RPMI8226 (cell line): ENCODE results near the gene C1QTNF5.

ENCODE experiments used
- DNase-seq: peaks from one replicate; pipeline ENCODE4 v3.0.0-alpha.2; 2015

The C1QTNF5 gene

DNA sequence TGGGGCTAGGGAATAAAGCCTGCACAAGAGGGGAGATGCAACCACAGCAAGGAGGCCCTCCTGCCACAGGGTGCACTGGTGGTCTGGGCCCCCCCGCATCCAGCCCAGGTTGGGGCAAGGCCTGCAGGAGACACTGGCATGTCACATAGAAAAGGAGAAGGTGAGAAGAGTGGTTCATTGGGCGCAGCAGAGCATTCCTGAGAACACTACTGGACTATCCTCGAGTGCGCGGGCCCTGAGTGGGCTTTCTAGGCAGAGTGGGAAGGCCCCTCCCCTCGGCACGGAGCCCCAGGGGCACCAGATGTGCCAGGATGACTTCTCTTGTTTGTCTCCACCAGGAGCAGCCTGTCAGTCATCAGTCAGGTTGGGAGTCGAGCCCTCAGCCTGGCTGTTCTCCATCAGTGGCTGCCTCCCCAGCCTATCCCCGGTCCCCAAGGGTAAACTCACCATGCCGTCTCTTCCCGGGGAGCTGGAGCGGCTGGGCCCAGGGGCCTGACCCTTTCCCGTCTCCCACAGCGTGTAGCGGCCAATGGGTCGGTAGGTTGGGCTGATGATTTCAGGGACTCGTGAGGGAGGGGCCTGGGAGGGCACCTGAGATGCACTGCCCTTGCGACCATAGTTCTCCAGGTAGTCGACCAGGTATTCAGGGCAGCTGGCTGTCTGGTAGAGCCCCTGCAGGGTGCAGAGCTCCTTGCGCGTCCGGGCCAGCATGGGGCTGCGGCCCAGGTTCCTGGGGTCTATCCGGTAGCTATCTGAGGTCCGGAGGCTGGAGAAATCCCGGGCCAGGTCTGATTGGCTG is 31.8 kb upstream of the C1QTNF5 start:
- no peak for DNase-seq

DNA sequence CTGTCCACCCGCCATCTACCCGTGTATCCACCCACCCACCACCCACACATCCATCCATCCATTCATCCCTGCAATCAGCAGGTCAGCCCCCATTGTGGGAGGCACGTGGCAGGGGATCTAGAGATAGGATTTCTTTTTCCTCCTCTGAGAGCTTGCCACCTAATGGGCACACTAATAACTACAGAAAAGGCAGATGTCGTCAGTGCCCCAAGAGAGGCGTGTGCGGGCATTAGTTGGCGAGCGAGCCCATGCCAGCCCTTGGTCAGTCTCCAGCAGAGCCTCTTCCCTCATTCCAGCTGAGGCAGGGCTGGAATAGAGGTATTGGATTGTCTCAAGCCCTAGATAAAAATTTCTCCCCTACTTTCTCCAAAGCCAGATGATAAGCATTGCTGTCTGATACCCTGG is 31.1 kb upstream of the C1QTNF5 start:
- peak; percentile 34 for DNase-seq

DNA sequence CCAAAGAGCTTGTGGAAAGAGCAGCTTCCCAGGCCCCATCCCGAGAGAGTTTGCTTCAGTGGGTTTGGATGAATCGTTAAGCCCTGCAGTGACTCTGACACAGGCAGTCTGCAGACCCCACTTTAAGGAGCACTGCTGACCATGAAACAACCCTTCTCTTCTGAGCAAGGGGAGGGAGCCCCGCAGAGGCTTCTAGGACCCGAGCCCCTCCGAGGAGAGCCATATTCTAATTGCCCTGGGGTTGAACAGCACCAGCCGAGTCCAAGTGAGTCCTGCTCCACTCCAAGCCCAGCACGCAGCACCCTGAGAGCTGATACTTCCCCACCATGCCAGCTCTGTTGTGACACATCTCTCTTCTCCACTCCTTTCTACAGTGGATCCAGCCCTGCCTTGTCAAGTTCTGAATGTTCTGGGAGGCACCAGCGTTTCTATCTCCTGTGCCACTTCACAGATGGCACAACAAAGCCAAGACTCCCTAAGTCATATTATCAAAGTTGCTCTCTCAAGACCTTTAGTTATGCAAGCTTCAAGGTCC is 30.5 kb upstream of the C1QTNF5 start:
- DNase-seq = no peak

DNA sequence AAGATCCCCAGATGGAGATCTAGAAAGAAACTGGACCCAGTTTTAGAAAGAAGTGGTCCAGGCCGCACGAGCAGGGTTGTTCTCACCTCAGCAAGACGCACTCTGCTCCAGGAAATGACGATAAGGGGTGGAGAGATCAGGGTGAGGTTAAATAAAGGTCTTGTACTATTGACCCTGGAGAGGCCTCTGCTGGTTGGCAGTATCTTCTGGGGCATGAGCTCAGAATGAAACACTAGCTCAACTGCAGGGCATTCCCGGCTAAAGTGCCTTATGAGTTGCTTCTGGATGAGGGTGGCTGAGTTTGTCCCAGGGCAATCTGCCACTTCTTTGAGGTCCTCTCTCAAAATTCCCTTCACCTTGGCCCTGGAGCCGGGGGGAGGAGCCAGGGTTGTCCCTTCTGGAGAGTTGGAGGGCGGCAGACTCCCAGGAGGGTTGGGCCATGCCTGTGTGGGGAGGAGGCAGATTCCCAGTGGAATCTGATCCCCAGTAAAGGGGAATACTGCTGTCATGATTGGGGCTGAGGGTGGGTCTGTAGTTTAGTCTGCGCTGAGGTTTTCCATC is 29.9 kb upstream of the C1QTNF5 start:
- peak; percentile 43 for DNase-seq

DNA sequence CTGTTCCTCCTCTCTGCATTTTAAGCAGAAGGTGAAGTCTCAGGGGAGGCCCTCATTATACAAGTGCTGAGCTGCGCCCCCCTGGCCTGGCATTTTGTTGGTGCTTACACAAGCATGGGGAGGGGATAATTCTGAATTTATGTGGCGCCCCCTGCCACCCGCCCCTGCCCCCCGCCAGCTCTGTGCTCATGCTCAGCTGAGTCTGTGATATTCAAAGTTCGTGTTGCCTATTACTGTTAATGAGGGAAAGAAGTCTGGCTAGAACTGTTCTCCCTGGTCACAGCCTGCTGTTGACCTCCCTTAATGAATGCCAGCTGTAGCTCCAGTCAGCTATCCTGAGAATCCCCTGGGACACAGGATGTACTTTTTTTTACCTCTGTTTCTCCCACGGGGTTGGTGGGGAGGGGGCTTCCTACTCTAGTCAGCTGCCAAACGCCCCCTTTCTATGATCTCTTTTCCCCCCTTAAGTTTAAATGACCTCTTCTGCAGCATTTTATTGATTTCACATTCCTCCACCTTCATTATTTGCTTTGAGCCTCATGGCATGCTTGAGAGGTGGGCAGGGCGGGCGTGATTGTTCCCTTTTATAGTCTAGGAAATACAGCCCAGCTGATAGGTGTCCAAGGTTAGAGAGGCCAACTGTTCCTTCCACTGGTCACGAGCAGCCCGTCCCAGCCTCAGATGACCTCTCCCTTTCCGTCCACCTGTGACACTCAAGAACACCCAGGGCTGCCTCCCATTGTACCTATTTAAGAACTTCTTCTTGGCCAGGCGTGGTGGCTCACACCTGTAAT is 28.6 kb upstream of the C1QTNF5 start:
- no peak for DNase-seq

DNA sequence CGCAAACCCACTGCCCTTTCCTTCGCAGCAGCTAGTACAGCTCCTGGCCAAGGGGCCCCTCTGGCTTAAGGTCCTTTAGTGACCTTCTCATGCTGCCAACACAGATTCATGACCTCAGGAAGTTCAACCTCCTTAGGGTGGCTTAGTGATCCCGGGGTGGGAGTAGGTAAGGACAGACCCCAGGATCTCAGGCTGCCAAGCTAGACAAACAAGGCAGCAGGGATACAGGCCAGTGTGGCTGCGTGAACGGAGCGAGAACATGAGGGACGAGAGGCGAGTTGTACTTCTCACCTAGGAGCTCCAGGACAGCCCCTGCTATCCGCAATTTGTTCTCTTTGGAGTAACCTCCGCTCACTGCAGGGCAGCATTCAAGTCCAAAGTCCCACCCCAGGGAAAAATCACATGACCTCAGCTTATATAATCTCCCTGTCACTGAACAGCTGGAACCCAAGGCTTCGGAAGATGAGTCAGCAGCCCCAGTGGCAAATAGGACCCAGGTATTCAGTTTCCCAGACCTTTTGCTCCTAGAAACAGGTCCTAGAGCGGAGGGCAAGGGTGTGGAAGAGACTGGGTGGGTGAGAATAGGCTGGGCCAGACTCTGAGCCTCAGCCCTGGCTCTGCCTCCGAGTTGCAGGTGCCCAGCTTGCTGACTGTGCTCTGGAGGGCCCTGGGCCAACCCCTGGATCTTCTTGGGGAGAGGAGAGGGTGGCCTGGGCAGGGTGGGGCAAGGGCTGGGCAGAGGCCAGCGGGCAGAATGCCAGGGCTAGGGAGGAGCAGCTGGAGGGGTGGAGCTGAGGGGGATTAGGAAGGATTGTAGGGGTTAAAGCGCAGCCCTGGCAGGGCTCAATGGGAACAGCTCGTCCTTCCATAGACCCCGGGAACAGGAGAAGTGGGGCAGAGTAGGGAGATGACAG is 27.7 kb upstream of the C1QTNF5 start:
- DNase-seq = peak; percentile 87

DNA sequence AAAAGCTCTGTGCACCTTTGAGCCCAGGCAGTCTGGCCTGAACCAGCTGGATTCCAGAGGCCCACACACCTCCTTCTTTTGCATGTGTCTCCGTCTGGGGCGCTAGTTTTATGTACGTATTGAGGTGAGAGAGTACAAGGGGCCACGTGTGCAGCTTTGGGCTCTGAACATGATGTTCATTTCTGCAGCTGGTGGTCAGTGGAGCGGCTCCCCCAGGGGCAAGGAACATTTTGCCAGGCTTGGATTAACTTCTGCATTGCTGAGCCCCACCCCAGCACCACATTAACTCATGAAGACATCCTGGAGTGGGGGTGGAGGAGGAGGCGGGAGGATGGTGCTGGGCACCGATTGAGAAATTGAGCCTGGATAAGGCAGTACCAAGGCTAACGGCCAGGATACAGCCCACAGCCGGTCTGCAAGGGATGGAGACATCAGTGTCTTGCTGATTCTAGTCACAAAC is 27.0 kb upstream of the C1QTNF5 start:
- DNase-seq = no peak

DNA sequence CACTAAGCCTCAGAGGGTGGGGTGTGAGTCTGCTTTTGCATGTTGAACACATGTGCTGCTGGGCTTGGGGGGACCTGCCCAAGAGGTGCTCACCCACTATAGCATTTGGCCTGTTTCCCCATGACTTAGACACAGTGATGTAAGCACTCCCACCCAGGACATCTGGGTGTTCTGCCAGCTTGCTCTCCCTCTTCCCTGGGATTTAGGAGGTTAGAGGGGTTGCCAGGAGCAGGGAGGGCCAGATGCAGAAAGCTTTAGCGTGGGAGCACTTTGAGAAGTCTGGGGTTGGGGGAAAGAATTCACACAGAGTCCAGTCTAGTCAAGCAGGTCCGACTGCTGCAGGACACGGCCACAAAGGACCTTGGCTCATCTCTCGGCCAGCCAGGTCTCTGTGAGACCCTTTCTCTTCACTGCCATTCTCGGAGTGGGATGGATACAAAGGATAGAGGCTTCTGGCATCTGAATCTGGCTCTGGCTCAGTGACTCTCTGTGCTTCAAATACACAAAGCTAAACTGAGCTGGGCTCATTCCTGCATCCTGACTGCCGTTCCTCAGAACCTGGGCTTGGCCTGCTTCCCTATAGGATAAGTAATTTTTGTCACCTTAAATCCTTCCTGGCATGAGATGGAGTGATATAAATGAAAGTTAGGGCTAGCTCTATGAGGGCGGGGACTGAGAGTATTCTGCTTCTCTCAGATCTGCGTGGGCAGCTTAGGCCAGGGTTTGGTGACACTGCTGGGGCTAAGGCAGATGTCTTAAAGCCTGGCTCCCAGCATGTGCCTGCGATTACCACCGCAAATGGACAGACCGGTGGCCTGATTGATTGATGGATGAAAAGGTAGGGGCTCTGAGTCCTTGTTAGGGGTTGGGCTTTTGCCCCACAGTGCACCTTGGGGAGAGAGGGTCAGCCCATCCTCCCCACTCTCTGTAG is 26.3 kb upstream of the C1QTNF5 start:
- no peak for DNase-seq

DNA sequence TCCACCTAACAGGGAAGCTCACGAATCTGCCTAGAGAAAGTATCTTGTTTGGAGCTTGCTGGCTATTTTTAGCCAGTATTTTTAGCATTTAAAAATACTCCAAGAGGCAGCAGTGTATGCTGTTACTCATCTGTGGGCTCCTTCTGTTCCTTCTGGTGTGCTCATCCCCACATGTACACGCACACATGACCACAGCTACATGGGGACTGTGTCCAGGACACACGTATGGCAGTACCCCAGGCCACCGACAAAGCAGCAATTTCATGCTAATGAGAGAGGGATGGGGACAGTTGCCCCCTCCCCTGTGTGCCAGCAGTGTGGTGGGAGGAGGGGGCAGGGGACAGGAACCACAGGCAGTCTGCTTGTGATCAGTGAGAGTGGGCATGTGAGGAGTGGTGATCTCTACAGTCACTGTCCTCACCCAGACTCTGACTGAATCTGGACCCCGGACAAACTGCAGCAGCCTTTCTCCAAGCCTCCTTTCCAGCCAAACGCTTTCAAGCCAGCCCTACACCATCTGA is 24.4 kb upstream of the C1QTNF5 start:
- no peak for DNase-seq

DNA sequence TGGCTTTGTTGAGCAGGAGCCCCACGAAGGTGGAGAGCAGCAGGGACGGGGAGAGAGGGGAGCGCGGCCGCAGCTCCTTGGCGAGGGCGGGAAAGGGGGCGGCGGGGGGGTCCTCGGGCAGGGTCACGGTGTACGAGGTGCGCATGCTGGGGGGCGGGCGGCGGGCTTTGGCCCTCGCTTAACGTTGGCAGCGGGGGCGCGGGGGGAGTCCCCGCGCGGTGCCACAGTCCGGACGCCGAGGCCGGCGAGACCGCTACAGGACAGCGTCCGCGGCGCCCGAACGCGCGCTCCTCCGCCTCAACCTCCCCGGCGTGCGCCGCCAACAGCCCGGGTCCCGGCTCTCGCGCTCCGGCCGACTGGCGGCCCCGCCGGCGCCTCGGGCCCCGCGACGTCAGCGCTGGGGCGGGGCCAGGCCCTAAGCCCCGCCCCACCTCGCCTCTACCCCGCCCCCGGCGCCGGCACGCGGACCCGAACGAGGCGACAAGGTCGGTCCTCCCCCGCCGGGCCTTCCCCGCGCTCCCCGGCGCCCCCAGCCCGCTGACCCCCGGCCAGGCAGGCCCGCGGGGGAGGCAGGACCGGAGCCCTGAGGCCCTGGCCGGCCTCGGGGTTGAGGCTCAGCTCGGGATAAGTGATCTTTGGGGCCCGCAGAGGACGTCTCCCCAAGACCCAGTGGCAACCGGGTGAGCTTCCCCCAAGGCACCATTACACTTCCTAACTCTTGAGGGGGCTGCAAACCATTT is 23.3 kb upstream of the C1QTNF5 start:
- DNase-seq = peak; percentile 67

DNA sequence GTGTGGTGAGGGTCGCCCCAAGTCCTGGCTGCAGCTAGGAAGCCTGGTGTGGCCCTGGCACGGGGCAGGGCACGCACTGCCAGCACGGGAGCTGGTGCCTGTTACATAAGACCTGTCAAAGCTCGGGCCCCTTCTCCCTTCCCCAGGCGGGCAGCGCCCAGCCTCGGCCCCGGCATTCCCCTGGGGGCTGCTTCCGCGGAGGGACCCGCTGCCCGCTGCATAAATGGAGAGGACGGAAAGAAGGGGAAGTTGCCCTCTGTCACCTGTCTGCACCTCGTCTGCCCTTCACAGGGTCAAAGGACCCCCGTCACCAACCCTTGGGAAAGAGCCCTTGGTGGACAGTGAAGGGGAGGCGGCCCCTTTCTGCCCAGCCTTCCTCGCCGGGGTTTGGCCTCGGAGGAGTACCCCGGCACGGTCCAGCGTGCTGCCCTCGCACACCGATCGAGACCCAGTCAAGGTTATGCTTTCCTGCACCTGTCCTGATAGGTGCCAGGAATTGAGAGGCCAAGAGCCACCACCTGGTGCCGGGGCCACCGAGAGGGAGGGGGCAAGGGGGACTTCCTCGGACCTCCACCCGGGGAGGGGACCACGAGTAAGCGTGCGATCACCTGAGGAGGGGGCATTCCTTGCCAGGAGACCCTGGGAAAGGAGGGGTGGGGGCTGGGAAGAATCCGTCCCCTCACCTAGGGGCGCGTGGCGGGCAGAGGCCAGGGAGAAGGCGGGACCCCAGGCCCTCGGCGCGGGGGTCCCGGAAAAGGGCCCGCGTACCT is 22.6 kb upstream of the C1QTNF5 start:
- DNase-seq = no peak

DNA sequence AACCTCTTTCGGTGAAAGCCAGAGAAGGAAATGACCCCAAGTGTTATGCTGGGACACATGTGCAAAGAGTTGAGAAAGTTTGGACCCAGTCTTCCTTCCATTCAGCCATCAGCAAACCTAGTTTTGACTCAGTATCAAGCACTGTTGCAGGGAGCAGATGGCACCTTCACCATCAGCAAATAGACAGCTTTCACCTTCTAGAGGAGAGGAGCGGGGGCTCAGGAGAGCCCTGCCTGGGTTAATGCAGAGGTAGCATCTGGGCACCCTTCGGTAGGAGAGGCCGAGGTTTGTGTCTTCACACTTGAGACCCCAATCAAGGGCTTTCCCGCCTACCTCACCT is 22.0 kb upstream of the C1QTNF5 start:
- DNase-seq = no peak

DNA sequence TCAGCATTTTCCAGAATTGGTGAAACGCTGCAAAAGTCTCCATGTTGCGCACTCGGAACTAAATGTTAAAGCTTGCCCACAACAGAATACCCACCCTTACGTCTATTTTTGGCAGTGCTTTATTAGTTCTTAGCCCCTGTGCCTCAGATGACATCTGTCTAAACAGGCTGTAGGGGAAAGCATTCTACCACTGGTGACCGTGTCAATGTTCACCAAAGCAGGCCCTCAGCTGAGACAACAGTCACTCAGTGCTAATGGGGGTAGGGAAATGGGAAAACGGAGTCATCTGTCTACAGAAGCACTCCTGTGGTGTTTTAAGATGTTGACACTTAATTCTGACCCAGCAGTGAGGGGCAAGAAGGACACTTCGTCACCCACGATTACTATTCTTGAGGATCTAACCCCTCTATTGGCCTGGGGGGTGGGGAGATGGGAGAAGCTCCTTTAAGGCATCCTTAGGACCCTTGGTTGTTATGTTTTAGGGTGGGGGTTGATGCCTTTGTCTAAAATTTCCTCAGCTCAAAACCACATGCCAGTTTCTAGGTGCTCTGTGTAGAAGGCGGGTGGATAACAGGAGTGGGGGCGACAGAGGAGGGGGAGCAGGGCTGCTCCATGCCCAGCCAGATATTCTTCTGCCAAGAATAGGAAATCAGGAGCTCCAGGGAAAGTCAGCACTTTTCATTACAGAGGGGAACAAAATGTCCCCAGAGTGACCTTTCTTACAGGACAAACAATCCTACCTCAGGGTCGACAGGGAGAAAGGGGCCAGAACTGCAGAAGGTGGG is 21.4 kb upstream of the C1QTNF5 start:
- DNase-seq = no peak

DNA sequence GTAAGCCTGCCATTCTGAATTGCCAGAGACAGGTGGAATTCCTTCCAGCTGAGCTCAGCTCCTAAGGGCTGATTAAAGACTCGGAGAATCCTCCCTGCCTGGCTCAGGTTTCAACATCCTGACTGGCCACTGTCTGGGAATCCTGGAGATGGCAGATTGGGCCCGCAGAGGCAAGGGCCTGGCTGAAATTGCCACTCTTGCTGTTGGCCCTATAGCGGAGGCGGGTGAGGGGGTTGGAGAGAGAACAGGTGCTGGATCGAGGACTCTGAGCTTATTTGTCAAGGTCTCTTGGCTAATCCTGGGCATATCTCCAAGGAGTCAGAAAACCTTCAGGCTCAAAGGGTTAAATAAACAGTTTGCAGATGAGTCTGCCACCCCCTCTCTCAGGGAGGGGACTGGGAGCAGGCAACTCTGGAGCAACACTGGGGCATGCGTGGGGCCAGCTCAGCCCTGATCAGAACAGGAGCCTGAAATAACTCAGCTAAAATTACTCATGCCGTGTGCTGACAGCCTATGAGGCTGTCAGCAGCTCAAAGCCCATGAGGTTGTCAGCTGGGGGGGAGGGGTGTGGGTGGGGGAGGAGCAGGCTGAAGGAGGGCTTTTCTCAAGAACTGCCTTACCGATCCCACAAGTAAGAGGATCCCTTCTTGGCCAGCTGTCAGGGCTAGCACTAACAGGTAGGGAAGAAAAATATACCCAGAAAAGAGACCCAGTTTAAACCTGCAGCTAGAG is 20.5 kb upstream of the C1QTNF5 start:
- DNase-seq = peak; percentile 44

DNA sequence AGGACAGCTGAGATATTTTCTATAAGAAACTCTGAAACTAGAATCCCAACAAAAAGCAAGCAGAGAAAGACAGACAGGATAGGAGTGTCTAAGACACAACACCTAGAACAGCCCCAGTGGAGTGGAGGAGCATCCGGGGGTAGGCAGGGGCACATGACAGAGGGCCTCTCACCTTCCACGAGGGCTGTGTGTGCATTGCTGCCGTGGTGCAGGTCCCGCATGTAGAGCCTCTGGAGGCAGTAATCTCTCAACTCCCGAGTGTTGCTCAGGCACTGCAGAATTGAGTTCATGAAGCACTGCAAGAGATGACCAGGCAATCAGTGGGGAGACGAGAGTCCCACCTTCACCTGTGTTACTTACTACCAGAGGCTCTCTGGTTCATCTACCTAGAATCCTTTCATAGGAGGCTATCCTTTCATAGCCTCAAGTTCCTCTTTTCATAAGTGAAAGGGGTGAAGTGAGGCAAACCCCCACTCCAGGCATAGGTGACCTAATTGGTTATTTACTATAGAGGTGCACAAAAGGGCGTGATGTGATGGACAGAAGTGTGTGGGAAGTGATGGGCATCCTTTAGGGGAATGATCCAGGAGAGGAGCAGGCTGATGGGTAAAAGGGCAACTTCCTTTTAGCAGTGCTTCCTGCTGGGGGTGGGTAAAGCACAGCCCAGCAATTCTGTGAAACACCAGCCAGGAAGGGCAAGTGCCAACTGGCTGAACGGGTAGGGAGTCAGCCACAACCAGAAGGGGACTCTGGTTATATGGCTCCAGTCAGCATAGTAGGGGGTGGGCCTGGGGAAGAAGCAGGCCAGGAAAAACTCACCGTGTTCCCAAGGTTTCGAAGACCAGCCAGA is 18.9 kb upstream of the C1QTNF5 start:
- peak; percentile 27 for DNase-seq

DNA sequence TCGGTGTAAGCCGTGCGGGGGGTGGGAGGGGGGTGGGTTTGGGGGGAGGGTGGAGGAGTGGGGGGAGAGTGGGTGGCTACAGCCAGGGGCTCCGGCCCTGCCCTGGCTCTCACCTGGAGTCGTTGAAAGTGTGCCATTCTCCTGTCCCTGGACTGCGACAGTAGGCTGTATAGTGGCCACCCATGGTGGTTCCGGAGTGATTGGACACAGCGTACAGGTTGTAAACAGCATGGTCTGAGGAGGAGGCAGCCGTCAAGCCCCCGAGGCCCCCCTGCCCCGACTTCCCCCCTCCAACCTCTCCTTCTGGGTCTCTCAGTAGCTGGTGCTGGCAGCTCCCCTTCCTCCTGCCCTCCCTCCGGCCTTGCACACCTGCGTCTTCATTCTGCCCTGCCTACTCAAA is 16.4 kb upstream of the C1QTNF5 start:
- no peak for DNase-seq
